ENCODE results near the gene RAVER2. TPM values are rescaled to one million over a fixed set of nuclear protein-coding genes. Genes with fewer than 3 reads are reported as not detected.

Gene RAVER2
- total RNA-seq, 2 experiments from 2014 or later = 0.70 to 1.2 TPM

DNA sequence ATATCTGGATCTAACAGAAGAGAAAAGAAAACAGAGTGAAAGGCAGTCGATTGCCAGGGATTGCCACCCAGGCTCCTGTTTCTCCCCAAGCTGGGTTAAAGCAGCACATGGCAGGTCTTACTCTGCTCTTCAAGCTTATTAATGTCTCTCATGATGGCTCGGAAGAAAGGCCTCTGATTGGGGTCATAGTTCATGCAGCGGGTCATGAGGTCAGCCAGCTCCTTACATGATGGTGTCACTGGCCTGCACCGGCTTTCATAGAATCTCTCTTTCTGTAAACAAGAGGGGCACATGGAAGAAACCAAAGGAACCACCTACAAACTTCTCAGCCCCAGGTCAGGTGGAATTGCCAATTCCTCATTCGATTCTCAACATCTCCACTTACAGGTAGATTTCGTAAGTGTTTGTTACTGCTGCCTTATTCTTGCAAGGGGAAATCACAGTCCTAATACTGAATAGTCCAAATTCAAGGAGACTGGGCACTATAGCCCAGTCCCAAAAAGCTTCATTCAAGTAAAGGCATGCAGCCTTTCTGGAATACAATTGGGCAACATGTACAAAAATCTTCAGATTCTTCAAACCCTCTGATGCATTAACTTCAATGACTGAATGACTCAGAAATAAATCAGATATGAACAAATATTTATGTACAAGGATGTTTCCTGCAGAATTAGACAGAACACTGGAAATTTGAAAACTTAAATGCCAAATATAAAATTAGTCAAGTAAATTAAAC, 96.6 kb downstream of the RAVER2 start:
- H3K4me3 Mint-ChIP-seq = no peak overlapping the region
- no peak for DNase-seq

DNA sequence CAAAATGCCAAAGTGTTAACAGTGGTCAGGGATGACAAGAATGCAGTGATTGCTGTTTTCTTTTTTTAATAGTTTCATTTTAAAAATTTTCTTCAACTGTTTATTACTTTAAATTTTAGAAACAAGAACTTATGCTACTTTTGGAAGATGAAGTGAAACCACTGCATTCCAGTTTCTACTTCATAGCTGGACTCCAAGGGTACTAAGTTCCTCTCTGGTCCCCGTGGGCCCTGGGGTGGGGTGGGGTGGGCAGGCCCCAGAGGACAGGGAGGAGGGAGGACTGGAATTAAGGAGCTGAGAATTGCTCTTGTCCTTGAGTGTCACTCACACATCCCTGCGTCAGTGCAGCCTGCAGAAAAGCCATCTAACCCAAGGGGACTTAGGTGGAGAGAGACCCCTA, 97.3 kb downstream of the RAVER2 start:
- no peaks in the 10 kb centered on the region for H3K27me3 Mint-ChIP-seq (ENCODE audit: low read depth)
- no peaks in the 10 kb centered on the region for H3K9me3 Mint-ChIP-seq (ENCODE audit: insufficient read depth)
- H3K36me3 Mint-ChIP-seq (ENCODE audit: low read depth) = peaks cover 65% of the 10 kb centered on the region
- H3K4me1 Mint-ChIP-seq (ENCODE audit: low read depth) = no peaks in the 10 kb centered on the region
- no peak overlapping the region for H3K4me3 Mint-ChIP-seq
- ATAC-seq = no peak
- ChIA-PET CTCF (no interaction called here), POLR2A (interaction anchor here (1.5 kb wide), 1 partner anchor 9 kb away, joined by 4 read pairs; no protein-coding TSS in a partner anchor)
- H3K27ac Mint-ChIP-seq = no peak overlapping the region
- DNase-seq = peak; percentile 10

More for the DNA sequence above, 96.6 kb downstream of the RAVER2 start:
- H3K9me3 Mint-ChIP-seq (ENCODE audit: insufficient read depth) = no peaks in the 10 kb centered on the region
- POLR2A ChIA-PET = interaction anchor here (1.5 kb wide), 1 partner anchor 9 kb away, joined by 4 read pairs; no protein-coding TSS in a partner anchor
- ATAC-seq = no peak
- H3K36me3 Mint-ChIP-seq (ENCODE audit: low read depth) = peaks cover 68% of the 10 kb centered on the region
- no peaks in the 10 kb centered on the region for H3K27me3 Mint-ChIP-seq (ENCODE audit: low read depth)
- H3K4me1 Mint-ChIP-seq (ENCODE audit: low read depth) = no peaks in the 10 kb centered on the region
- CTCF ChIA-PET = interaction anchor here (1.2 kb wide), 1 partner anchor 95 kb away, joined by 3 read pairs; no protein-coding TSS in a partner anchor
- no peak overlapping the region for H3K27ac Mint-ChIP-seq

DNA sequence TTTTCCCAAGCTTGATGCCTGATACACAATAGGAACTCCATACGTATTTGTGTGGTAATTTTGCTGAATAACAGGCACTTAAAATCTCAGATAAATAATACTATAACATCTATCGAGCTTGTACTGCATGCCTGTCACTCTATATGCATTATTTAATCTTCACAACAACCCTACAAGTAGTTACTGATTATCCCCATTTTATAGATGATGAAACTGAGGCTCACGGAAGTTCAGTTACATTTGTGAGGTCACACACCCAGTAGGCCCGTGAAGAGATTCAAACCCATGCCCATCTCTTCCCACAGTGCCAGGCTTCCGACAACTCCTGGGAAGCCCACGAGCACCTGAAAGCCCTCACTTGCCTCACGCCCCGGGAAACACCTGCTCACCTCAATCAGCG, 98.8 kb downstream of the RAVER2 start:
- CTCF ChIA-PET = no interaction called here

DNA sequence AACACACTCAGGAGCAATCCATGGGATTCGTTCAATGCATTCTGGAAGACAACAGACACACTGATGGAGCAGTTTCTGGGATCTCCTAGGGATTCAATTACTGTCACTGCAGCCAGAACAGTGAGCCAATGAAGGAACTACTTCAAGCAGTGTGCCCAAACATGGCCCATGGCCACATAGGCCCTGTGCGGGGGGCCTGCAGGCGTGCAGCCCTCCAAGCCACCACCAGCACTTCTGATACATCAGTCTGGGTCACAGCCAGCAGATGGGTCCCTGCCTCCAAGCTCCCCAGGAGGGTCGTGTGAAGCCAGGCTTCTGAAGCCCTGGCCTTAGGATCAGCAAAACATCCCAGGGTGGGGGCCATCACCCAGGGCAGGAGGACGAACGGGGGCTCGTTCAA, 99.3 kb downstream of the RAVER2 start:
- H3K4me1 Mint-ChIP-seq (ENCODE audit: low read depth) = no peaks in the 10 kb centered on the region
- no peak overlapping the region for H3K27ac Mint-ChIP-seq
- H3K4me3 Mint-ChIP-seq = no peak overlapping the region
- ATAC-seq (no peak), DNase-seq (no peak)
- no peaks in the 10 kb centered on the region for H3K9me3 Mint-ChIP-seq (ENCODE audit: insufficient read depth)
- POLR2A ChIA-PET = no interaction called here
- H3K36me3 Mint-ChIP-seq (ENCODE audit: low read depth) = peaks cover 58% of the 10 kb centered on the region
- CTCF ChIA-PET = no interaction called here
- no peaks in the 10 kb centered on the region for H3K27me3 Mint-ChIP-seq (ENCODE audit: low read depth)

More for the DNA sequence above, 98.8 kb downstream of the RAVER2 start:
- ATAC-seq (no peak), DNase-seq (no peak)
- Mint-ChIP-seq H3K4me3 (no peak overlapping the region), H3K27me3 (ENCODE audit: low read depth) (no peaks in the 10 kb centered on the region), H3K4me1 (ENCODE audit: low read depth) (no peaks in the 10 kb centered on the region), H3K9me3 (ENCODE audit: insufficient read depth) (no peaks in the 10 kb centered on the region), H3K27ac (peak overlapping the region; percentile 0), H3K36me3 (ENCODE audit: low read depth) (peaks cover 55% of the 10 kb centered on the region)
- POLR2A ChIA-PET = no interaction called here

DNA sequence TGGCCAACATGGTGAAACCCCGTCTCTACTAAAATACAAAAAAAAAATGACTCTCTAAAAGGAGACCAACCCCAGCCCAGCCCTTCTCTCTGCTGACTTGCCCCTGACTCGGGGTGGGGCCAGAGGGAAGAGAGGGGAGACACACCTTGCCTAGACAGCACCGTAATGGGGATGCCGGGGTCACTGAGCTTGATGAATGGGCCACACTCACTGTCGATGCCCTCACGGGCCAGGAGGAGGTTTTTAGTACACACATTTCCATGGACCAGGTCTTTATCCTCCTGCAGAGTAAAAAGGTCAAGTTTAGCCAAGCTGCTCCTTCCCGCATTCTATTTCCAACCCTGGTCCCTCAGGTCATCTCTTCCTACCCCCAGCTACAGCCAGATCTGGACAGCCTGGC, 99.7 kb downstream of the RAVER2 start:
- H3K27me3 Mint-ChIP-seq (ENCODE audit: low read depth) = no peaks in the 10 kb centered on the region
- ChIA-PET POLR2A (no interaction called here), CTCF (no interaction called here)
- peaks cover 54% of the 10 kb centered on the region for H3K36me3 Mint-ChIP-seq (ENCODE audit: low read depth)
- no peaks in the 10 kb centered on the region for H3K9me3 Mint-ChIP-seq (ENCODE audit: insufficient read depth)
- H3K4me1 Mint-ChIP-seq (ENCODE audit: low read depth) = no peaks in the 10 kb centered on the region
- H3K27ac Mint-ChIP-seq = no peak overlapping the region
- ATAC-seq (no peak), DNase-seq (no peak)
- no peak overlapping the region for H3K4me3 Mint-ChIP-seq

DNA sequence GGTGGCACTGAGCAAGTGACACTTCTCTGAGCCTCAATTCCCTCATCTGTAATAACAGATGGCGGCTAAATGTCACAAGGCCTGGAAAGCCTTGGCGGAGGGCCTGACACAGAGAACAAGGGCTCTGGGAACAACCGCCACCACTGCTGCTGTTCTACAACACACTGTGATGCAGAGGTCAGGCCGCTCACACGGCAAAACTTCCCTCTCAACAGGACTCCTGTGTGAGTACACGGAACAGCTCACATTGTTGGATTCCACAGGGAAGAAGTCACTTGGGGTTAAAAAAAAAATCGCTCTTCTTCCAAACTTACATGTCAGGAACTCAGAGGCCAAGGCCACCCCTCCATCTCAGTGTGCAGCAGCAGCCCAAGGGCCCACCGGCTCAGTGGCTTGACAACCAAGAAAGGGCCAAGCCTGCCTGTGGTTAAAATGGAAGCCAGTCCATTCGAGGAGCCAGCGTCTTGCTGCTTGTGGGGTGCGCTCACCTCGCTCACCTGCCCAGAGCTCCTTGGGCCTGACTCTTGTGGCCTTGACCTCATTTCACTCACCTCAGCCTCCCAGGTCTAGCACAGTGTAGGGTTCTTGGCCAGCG, 101.1 kb downstream of the RAVER2 start:
- Mint-ChIP-seq H3K4me1 (ENCODE audit: low read depth) (peaks cover 10% of the 10 kb centered on the region), H3K4me3 (no peak overlapping the region), H3K36me3 (ENCODE audit: low read depth) (peaks cover 58% of the 10 kb centered on the region), H3K27ac (no peak overlapping the region), H3K9me3 (ENCODE audit: insufficient read depth) (no peaks in the 10 kb centered on the region), H3K27me3 (ENCODE audit: low read depth) (no peaks in the 10 kb centered on the region)
- ChIA-PET CTCF (interaction anchor here (1.2 kb wide), 1 partner anchor 21 kb away, joined by 3 read pairs; no protein-coding TSS in a partner anchor), POLR2A (no interaction called here)
- DNase-seq (no peak), ATAC-seq (no peak)

DNA sequence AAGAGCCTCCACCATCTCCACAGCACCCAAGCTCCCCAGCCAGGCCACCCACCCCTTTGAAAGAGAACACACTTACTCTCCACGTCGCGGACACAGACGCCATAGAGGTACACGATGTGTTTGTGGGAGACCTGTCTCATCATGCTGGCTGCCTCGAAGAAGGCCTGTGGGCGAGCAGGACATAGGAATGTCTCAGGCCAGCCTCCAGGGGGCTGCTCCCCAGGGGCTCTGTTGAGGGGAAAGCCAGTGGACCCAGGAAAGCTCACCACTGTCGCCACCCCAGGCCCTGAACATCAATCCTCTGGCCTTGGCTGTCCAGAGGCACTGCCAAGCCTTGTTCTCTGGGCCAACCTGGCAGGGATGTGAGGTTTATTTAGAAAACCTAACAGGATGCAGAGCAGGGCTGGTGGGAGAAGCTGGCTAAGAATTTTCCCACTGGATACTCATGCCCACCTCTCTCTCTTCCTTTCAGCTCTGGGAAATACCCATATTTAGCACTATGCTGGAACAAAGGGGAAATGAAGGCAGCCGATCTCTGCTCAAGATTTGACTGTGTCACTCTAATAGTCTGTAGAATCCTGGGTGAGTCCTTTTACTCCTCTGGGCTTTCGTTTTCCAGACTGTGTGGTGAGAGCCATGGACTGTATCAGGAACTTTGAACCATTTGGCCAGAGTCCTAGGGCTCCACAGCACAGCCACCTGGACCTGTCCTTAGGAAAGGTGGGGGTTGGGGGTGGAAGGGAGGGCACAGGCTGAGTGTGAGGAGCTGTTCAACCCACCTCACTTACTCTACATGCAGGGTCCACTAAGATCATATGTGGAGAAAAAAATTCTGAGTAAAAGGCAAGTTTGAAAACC, 101.9 kb downstream of the RAVER2 start:
- no peak for ATAC-seq
- POLR2A ChIA-PET = no interaction called here
- no peak for DNase-seq
- Mint-ChIP-seq H3K27ac (no peak overlapping the region), H3K9me3 (ENCODE audit: insufficient read depth) (no peaks in the 10 kb centered on the region), H3K27me3 (ENCODE audit: low read depth) (no peaks in the 10 kb centered on the region), H3K4me1 (ENCODE audit: low read depth) (peaks cover 17% of the 10 kb centered on the region), H3K36me3 (ENCODE audit: low read depth) (peaks cover 56% of the 10 kb centered on the region), H3K4me3 (no peak overlapping the region)
- CTCF ChIA-PET = no interaction called here

DNA sequence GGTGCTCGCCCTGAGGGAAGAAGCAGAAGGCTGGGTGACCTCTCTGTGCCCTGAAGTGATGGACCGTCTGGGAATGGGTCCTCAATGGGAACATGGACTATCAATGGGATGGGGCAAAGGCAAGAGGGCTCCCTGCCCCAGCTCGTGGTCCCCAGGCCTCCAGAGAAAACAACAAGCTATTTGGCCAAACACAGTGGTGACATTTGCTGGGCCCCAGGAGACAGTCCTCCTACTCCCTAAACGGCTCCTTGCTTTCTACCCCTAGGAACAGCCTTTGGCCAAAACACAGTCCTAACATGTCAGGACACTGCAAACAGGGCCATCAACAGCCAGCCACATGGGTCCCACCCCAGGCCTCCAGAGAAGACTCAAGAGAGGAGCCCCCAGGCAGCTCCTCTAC, 102.8 kb downstream of the RAVER2 start:
- ATAC-seq = no peak
- Mint-ChIP-seq H3K4me3 (no peak overlapping the region), H3K4me1 (ENCODE audit: low read depth) (peaks cover 17% of the 10 kb centered on the region), H3K27me3 (ENCODE audit: low read depth) (no peaks in the 10 kb centered on the region), H3K9me3 (ENCODE audit: insufficient read depth) (no peaks in the 10 kb centered on the region), H3K27ac (no peak overlapping the region), H3K36me3 (ENCODE audit: low read depth) (peaks cover 60% of the 10 kb centered on the region)
- no peak for DNase-seq
- ChIA-PET CTCF (no interaction called here), POLR2A (no interaction called here)

DNA sequence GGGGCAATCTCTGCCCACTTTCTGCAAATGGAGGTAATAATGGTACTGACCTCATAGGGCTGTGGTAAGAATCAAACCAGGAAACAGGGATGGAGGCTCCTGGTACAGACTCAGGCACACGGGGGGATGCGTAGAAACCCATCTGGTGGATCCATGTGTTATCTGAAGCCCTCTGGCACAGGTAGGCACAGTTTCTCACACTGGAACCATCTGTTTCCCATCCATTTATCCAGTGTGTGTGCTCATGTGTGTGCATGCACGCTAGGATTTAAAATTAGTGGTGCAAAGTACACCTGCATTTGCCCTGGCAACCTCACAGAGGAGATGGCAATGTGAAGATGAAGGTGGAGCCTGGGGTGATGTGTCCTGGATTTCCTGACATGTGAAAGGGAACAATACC, 103.3 kb downstream of the RAVER2 start:
- DNase-seq (no peak), ATAC-seq (no peak)
- Mint-ChIP-seq H3K27me3 (ENCODE audit: low read depth) (no peaks in the 10 kb centered on the region), H3K4me3 (no peak overlapping the region), H3K9me3 (ENCODE audit: insufficient read depth) (no peaks in the 10 kb centered on the region), H3K27ac (no peak overlapping the region), H3K36me3 (ENCODE audit: low read depth) (peaks cover 56% of the 10 kb centered on the region), H3K4me1 (ENCODE audit: low read depth) (peaks cover 17% of the 10 kb centered on the region)
- ChIA-PET CTCF (no interaction called here), POLR2A (no interaction called here)

DNA sequence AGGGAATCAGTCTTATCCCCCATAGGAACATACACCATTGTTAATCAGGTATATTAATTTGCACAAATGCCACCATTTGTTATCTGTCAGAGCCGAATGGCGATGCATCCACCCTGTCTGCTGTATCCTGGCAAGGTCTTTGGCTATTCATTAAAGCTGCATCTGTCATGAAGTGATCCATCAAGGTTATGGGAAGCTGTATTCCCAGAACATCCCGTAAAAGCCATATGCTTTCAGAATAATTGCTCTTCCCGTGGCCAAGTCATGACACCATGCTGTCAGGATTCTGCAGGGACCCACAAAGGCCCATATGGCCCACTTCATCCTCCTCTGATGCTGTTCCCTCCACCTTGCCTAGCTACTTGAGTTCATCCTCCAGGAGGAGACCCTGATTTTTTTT, 103.9 kb downstream of the RAVER2 start:
- Mint-ChIP-seq H3K9me3 (ENCODE audit: insufficient read depth) (no peaks in the 10 kb centered on the region), H3K4me3 (no peak overlapping the region), H3K27ac (no peak overlapping the region), H3K36me3 (ENCODE audit: low read depth) (peaks cover 57% of the 10 kb centered on the region), H3K27me3 (ENCODE audit: low read depth) (no peaks in the 10 kb centered on the region), H3K4me1 (ENCODE audit: low read depth) (peaks cover 17% of the 10 kb centered on the region)
- ChIA-PET POLR2A (interaction anchor here (0.6 kb wide), 2 partner anchors 92 to 406 kb away, joined by 3 to 6 read pairs; no protein-coding TSS in a partner anchor), CTCF (no interaction called here)
- DNase-seq (no peak), ATAC-seq (no peak)

DNA sequence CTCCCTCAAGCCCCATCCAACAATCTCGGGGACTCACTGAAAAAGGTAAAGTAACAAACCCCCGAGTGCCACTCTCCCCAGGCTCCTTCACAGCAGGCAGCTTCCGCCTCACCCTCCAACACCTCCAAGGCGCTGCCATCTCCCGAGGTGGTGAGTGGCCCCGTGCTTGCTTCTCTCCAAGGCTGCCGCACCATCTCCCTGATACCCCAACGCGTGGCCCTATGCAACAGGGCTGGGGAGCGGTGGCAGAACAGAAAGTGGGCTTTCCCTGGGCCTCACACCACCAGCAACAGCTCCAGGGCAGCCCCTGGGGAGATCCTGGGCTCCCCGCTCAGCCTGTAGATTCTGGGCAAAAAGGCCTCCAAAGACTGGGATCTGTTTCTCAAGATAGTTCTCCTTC, 105.1 kb downstream of the RAVER2 start:
- no peak for ATAC-seq

DNA sequence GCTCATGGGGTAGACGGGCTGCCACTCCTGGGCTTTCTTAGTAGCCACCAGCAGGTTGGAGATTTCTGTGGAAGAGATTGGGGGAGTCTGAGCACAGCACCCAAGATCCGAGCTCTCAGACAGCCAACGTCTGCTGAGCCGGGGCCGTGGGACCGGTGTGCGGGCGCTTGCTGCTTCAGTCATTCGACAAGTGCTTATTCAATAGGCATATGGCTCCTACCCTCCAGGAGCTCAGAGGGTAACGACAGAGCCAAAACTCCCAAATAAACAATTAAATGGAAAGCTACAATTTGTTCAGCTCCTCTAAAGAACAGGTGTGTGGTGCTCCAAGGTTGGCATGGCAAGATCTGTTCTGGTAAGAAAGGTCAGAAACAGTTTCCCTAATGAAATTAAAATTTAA, 106.0 kb downstream of the RAVER2 start:
- CTCF ChIA-PET = no interaction called here
- POLR2A ChIA-PET = interaction anchor here (1.0 to 1.4 kb wide), 2 partner anchors 9 to 20 kb away, joined by 4 read pairs; no protein-coding TSS in a partner anchor
- no peak overlapping the region for H3K4me3 Mint-ChIP-seq
- no peaks in the 10 kb centered on the region for H3K9me3 Mint-ChIP-seq (ENCODE audit: insufficient read depth)
- ATAC-seq = no peak
- H3K27ac Mint-ChIP-seq = no peak overlapping the region
- H3K4me1 Mint-ChIP-seq (ENCODE audit: low read depth) = peaks cover 17% of the 10 kb centered on the region
- DNase-seq = no peak
- H3K27me3 Mint-ChIP-seq (ENCODE audit: low read depth) = no peaks in the 10 kb centered on the region
- peaks cover 60% of the 10 kb centered on the region for H3K36me3 Mint-ChIP-seq (ENCODE audit: low read depth)

More for the DNA sequence above, 105.1 kb downstream of the RAVER2 start:
- POLR2A ChIA-PET = interaction anchor here (1.4 kb wide), 1 partner anchor 19 kb away, joined by 4 read pairs; no protein-coding TSS in a partner anchor
- CTCF ChIA-PET = interaction anchor here (1.0 kb wide), 1 partner anchor 22 kb away, joined by 3 read pairs; no protein-coding TSS in a partner anchor
- Mint-ChIP-seq H3K27ac (peak overlapping the region; percentile 35), H3K9me3 (ENCODE audit: insufficient read depth) (no peaks in the 10 kb centered on the region), H3K4me3 (no peak overlapping the region), H3K36me3 (ENCODE audit: low read depth) (peaks cover 56% of the 10 kb centered on the region), H3K27me3 (ENCODE audit: low read depth) (no peaks in the 10 kb centered on the region), H3K4me1 (ENCODE audit: low read depth) (peaks cover 17% of the 10 kb centered on the region)
- DNase-seq = no peak

Data from activated CD8-positive, alpha-beta T cell treated with anti-CD3 and anti-CD28 coated beads, Interleukin-2, amount 10 ng/mL, durations not matched to agents 7 days and 5 days (primary cell).